Measurements from ENCODE around the gene NPR2.

- TF ChIP-seq POLR2A (IDR thresholded peaks at IDR 0.05; ENCODE audit: low read length) (no peak), GATA1 (IDR thresholded peaks at IDR 0.05; ENCODE audit: low read depth, low read length) (no peak)
Observed at GRCh38 chr9:35793461-35793860, 2.1 kb downstream of the NPR2 start.

Data from erythroblast (primary cell).